Neural progenitor cell (in vitro differentiated cells): ENCODE results near the gene OLFM4.

Experiments
- CTCF ChIP-seq: fragments of 200-600 bp; sonication (generic); IDR thresholded peaks from 2 replicates; pipeline ENCODE4 v1.5.1; 2017; ENCODE audit warnings: antibody characterized with exemption, mild to moderate bottlenecking
- EZH2 ChIP-seq: fragments of 200-600 bp; sonication (generic); IDR thresholded peaks from 2 replicates; pipeline ENCODE4 v1.6.1; 2017; ENCODE audit warnings: antibody characterized with exemption, mild to moderate bottlenecking, moderate library complexity
- EZH2phosphoT487 ChIP-seq: fragments of 200-600 bp; sonication (generic); IDR thresholded peaks from 2 replicates; pipeline ENCODE4 v1.6.1; 2017; ENCODE audit warnings: antibody characterized with exemption

GRCh38 chr13:53013113-53013512, 15.5 kb upstream of the OLFM4 start:
- TF ChIP-seq CTCF = no peak
- no peak for TF ChIP-seq EZH2phosphoT487
- TF ChIP-seq EZH2 = no peak
